NCI-H146 (cell line): ENCODE measurements around the gene NR3C1.
"Not testable (repeated sequence)": the region's sequence is repeated elsewhere in the genome, so short reads cannot be mapped to it uniquely, and the experiment has no call there.

ENCODE experiments used
- DNase-seq: peaks from one replicate; lab custom pipeline; 2025; lab: John Stamatoyannopoulos, UW

Gene NR3C1

GRCh38 chr5:143336485-143336884 is 67.0 kb downstream of the NR3C1 start:
- DNase-seq = no peak

DNA sequence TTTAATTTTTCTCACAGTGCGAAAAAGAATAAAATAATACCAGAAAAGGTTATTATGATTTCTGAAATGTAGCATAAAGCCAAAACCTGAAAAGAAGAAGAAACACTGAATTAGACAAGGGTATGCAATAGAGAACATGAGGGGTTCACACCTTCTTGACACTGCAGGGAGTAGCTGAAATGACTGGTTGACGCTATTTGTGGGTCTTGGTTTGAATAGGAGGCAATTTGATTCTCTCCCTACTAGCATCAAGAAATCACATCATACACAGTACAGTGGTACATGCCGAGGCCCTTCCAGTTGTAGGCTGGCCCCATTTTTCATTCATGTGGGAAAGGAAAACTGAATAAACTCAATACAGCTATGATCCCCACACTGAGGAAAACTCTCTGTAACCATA is 68.6 kb downstream of the NR3C1 start:
- no peak for DNase-seq

GRCh38 chr5:143334380-143334779 is 69.1 kb downstream of the NR3C1 start:
- not testable (repeated sequence) for DNase-seq

DNA sequence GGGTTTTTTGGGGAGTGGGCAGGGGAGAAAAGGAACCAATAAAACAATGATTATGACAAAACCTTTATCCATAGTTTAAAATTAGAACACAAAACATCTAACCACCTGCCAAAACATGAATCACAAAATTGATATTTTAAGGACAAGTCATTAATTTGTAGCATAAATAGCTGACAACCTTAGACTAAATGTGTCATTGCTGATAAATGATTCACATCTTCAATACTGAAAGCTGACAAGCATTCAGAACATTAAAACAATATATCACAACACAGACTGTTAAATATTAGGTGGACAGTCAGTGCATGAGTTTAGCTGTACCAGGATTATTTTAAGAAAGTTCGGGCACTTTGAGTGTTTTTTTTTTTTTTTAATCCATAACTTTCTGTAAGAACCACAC is 71.5 kb downstream of the NR3C1 start:
- no peak for DNase-seq

GRCh38 chr5:143329843-143330242 is 73.6 kb downstream of the NR3C1 start:
- no peak for DNase-seq

GRCh38 chr5:143328589-143329220 is 74.8 kb downstream of the NR3C1 start:
- DNase-seq = no peak

GRCh38 chr5:143325086-143325485 is 78.4 kb downstream of the NR3C1 start:
- DNase-seq = not testable (repeated sequence)

- DNase-seq = not testable (repeated sequence)
These were observed 80.4 kb downstream of the NR3C1 start for GRCh38 chr5:143322931-143323630.

- no peak for DNase-seq
These were observed 81.3 kb downstream of the NR3C1 start for GRCh38 chr5:143322176-143322575.

DNA sequence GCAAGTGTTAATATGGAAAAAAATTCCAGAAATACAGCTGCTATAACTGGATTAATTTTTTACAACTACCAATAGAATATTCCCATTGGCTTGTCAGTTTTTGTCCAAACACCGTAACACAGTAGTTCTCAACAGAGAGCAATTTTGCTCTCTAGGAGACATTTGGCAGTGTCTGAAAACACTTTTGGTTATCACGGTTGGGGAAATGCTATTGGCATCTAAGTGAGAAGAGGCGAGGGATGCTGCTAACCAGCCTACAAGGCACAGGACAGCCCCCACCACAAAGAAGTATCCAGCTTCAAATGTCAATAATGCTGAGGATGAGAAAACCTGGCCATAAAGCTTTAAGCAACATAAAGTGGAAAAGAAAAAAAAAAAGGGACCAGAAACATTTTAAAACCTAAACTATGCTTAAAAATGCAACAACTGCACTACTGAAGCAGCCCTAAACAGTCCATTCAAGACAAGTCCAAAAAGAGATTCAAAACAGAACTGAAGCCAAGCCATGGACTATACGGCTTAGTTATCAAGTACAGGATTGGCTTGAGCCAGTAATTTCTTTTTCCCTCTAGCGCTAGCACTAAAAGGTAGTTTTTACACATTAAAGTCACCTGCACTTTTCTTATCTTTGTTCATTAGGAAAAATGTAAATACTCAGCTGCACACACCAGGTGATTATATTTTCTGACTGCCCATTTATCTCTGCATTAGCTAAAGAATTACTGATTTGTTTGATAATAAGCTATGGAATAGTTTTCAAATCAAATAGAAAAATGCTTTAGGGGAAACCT is 83.9 kb downstream of the NR3C1 start:
- peak; percentile 49 for DNase-seq

DNA sequence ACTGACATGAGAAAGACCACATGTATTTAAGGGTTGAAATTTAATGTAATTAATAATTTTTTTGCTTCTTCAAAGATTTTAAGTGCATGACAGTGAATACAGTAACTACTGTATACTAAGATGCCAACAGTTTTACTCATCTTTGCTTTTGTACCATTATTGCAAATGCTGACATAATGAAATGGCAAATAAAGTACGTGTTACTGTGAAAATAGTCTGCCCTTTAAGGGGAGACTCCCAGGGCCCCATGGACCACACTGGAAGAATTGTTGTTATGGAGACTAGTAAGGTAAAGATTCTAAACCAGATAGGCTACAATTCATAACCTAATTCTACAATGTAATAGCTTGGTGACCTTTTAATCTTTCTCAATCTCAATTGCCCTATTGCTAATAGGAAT is 84.7 kb downstream of the NR3C1 start:
- peak; percentile 44 for DNase-seq

DNA sequence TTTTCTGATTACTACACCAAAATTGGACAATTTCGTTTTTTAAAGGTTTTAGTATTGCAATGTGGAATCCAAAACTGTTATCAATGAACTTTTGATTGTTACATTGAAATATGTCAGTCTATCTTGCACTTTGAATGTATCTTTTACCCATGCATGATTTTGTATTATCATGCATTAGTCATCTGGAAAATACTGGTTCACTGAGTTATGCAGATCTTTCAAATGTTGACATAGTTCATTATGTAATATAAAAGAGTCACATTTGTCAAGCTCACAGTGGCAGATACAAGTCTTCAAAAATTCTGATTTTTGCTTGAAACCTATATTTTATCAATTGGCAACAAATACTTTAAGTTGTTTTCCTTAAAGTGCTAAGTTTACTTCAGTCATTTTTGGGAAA is 85.2 kb downstream of the NR3C1 start:
- no peak for DNase-seq

- peak; percentile 5 for DNase-seq
These were observed 86.4 kb downstream of the NR3C1 start for GRCh38 chr5:143316844-143317631.

- no peak for DNase-seq
These were observed 87.1 kb downstream of the NR3C1 start for GRCh38 chr5:143316337-143316736.

GRCh38 chr5:143315929-143316328 is 87.6 kb downstream of the NR3C1 start:
- no peak for DNase-seq

GRCh38 chr5:143315214-143315613 is 88.3 kb downstream of the NR3C1 start:
- no peak for DNase-seq

GRCh38 chr5:143314659-143315058 is 88.8 kb downstream of the NR3C1 start:
- no peak for DNase-seq

DNA sequence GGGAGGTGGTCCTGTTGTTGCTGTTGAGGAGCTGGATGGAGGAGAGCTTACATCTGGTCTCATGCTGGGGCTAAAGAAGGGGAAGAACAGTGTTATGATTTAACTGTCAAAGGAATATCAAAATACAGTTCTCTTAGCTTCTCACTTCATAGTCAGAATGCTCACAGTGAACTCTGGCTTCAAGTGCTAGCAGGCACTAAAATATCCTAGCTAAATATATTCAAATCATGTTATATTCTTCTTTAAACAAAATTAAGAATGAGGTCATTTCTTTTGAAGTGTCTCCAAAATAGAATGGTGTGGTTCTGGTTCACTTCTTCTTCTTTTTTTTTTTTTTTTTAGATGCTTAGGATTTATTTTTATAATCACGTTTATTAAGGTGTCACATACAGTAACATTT is 89.4 kb downstream of the NR3C1 start:
- DNase-seq = no peak

DNA sequence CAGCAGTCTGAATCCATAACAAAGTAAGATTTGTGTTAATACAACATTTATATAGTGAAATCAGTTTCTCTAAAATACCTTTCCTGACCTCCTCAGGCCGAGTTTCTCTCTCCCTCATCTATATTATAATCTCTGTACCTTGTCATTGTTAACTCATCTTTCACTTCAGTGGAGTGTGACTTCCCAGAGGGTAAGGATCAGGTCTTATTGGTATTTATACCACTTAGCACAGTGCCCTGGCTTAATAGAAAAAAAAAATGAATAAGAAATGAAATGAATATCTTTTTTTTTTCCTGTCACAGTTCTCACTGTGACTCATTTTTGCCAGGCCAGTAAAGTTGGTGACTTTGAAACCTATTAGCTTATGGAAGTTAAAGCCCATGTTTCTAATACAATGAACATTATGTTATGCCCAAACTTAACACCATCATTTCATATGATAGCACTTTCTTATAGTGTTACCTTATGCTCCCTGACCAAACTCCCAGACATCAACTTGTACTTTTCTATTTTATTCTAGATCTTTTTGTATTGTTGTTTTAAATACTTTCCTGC is 90.1 kb downstream of the NR3C1 start:
- no peak for DNase-seq

- no peak for DNase-seq
These were observed 90.7 kb downstream of the NR3C1 start for GRCh38 chr5:143312822-143313221.

GRCh38 chr5:143311955-143312354 is 91.5 kb downstream of the NR3C1 start:
- no peak for DNase-seq

- no peak for DNase-seq
These were observed 92.1 kb downstream of the NR3C1 start for GRCh38 chr5:143311428-143311827.
